GM10266 (cell line): ENCODE results near the gene KLRD1.
"Not testable (repeated sequence)": the region's sequence is repeated elsewhere in the genome, so short reads cannot be mapped to it uniquely, and the experiment has no call there.

Experiments used
- DNase-seq: peaks from one replicate; pipeline ENCODE4 v3.0.0; 2012; ENCODE audit errors: extremely low spot score
- TF ChIP-seq, protein P1 (sequence below): IDR thresholded peaks from 2 replicates; pipeline ENCODE4 v1.5.1; 2012; ENCODE audit warnings: mild to moderate bottlenecking, low read depth; ENCODE audit not compliant: control insufficient read depth, insufficient read depth; ENCODE audit errors: missing control alignments

KLRD1 gene

DNA sequence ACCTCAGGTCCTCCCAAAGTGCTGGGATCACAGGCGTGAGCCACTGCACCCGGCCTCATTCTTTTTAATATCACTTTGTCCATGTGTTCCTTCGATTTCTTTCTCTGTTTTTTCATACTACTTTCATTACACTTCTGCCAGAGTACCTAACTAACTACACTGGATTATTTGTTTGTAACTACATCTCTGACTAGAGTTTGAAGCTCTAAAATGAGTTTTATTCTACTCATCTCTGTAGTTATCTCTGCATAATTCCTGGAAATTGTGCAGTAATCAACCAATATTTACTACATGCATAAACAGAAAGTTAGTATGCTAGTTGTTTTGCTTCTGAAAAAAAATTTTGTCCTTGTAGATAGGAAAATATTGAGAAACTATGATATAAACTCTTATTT, 67.0 kb downstream of the KLRD1 start:
- no peak for DNase-seq
- TF ChIP-seq, protein P1, sequence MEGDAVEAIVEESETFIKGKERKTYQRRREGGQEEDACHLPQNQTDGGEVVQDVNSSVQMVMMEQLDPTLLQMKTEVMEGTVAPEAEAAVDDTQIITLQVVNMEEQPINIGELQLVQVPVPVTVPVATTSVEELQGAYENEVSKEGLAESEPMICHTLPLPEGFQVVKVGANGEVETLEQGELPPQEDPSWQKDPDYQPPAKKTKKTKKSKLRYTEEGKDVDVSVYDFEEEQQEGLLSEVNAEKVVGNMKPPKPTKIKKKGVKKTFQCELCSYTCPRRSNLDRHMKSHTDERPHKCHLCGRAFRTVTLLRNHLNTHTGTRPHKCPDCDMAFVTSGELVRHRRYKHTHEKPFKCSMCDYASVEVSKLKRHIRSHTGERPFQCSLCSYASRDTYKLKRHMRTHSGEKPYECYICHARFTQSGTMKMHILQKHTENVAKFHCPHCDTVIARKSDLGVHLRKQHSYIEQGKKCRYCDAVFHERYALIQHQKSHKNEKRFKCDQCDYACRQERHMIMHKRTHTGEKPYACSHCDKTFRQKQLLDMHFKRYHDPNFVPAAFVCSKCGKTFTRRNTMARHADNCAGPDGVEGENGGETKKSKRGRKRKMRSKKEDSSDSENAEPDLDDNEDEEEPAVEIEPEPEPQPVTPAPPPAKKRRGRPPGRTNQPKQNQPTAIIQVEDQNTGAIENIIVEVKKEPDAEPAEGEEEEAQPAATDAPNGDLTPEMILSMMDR = no peak

DNA sequence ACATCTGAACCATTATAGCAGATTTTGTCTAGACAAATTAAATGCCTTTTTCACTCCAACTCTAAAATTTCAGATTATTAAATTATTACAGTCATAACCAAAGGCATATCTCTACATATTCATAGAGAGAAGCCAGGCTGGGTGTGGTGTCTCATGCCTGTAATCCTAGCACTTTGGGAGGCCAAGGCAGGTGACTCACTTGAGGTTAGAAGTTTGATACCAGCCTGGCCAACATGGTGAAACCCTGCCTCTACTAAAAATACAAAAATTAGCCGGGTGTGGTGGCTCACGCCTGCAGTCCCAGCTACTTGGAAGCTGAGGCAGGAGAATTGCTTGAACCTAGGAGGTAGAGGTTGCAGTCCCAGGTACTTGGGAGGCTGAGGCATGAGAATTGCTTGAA, 71.1 kb downstream of the KLRD1 start:
- not testable (repeated sequence) for DNase-seq
